ENCODE results near the gene BICDL2.

GRCh38 chr16:2999929-3000328, 36.8 kb downstream of the BICDL2 start:
- TF ChIP-seq POLR2AphosphoS5 (IDR thresholded peaks at IDR 0.05; ENCODE audit: low read depth, low read length) (no peak), POLR2A (IDR thresholded peaks at IDR 0.05; ENCODE audit: low read depth, low read length) (no peak), TAF1 (IDR thresholded peaks at IDR 0.05; ENCODE audit: low read depth, low read length) (no peak), SPI1 (IDR thresholded peaks at IDR 0.05; ENCODE audit: low read depth, low read length) (no peak), PAX5 (IDR thresholded peaks at IDR 0.05; ENCODE audit: insufficient read depth, low read length, severe bottlenecking) (no peak), POU2F2 (IDR thresholded peaks at IDR 0.05; ENCODE audit: low read depth, low read length) (no peak)
